GM12875 (cell line): ENCODE measurements around the gene KIAA1671.

Experiments used
- H3K4me3 ChIP-seq: one replicate; pipeline ENCODE4 v1.5.1; 2011; ENCODE audit warnings: low read depth, low read length, control low read depth
- TF ChIP-seq, protein P1 (sequence below): IDR thresholded peaks from 2 replicates; pipeline ENCODE4 v1.5.1; 2011; ENCODE audit warnings: low read depth, mild to moderate bottlenecking, control low read depth, inconsistent platforms, low read length, moderate library complexity, borderline replicate concordance; ENCODE audit not compliant: insufficient read depth

Gene KIAA1671

DNA sequence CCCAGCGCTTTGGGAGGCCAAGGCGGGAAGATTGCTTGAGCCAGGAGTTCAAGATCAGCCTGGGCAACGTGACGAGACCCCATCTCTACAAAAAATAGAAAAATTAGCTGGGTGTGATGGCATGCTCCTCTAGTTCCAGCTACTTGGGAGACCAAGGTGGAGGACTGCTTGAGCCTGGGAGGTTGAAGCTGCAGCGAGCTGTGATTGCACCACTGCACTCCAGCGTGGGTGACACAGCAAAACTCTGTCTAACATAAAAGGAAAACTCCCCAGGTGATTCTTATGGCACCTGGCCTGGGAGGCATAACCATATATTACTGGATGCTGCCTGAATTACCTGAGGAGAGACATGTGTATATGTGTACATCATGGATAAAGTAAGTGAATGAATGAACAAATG, 29.1 kb downstream of the KIAA1671 start:
- no peak overlapping the region for H3K4me3 ChIP-seq
- TF ChIP-seq, protein P1, sequence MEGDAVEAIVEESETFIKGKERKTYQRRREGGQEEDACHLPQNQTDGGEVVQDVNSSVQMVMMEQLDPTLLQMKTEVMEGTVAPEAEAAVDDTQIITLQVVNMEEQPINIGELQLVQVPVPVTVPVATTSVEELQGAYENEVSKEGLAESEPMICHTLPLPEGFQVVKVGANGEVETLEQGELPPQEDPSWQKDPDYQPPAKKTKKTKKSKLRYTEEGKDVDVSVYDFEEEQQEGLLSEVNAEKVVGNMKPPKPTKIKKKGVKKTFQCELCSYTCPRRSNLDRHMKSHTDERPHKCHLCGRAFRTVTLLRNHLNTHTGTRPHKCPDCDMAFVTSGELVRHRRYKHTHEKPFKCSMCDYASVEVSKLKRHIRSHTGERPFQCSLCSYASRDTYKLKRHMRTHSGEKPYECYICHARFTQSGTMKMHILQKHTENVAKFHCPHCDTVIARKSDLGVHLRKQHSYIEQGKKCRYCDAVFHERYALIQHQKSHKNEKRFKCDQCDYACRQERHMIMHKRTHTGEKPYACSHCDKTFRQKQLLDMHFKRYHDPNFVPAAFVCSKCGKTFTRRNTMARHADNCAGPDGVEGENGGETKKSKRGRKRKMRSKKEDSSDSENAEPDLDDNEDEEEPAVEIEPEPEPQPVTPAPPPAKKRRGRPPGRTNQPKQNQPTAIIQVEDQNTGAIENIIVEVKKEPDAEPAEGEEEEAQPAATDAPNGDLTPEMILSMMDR: no peak

DNA sequence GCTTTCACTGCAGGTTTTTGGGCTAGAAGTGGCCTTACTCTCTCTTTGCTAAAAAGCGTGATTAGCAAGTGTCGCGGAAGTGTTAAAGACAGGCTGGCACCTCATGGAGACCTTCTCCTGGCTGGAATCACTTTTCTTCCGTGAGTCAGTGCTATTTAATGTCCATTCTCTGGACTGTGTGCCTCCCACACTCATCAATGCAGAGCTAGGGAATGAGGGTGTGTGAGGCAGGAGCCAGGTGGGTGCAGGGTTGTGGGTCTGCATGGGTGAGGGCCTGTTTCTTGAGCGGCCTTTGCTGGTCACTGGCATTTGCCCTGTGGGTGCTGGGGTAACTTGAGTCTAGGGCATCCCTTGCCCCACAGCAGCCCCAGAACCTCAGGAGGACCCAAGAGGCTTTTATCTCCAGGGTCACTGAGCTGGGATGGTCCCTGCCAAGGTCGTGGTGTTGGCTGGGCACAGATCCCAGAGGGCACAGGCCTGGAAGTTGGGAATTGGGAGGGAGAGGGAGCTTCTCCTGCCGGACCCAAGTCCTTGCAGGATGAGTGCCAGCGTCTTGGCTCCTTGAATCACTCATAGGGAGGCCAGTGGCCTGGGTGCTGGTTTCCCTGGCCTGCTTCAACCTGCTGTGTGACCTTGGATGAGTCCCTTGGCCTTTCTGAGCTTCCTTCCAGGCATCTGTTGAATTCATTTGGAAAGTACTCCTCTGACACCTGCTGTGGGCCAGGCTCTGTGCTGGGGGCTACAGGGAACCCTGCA, 30.0 kb downstream of the KIAA1671 start:
- TF ChIP-seq, protein P1: no peak
- no peak overlapping the region for H3K4me3 ChIP-seq

DNA sequence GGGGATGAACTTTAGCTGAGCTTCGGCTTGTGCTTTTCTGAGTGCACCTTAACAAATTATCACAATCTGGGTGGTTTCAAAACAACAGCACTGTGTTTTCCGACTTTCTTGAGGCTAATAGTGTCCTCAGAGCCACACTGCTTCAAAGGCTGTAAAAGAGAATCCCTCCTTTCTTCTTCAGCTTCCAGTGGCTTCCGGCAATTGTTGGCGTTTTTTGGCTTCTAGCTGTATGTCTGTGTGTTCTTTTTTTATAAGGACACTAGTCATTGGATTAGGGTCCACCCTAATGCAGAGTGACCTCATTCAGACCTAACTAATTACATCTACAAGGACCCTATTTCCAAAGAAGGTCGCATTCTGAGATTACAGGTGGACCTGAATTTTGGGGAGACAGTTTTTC, 30.6 kb downstream of the KIAA1671 start:
- H3K4me3 ChIP-seq: no peak overlapping the region
- TF ChIP-seq, protein P1: no peak

DNA sequence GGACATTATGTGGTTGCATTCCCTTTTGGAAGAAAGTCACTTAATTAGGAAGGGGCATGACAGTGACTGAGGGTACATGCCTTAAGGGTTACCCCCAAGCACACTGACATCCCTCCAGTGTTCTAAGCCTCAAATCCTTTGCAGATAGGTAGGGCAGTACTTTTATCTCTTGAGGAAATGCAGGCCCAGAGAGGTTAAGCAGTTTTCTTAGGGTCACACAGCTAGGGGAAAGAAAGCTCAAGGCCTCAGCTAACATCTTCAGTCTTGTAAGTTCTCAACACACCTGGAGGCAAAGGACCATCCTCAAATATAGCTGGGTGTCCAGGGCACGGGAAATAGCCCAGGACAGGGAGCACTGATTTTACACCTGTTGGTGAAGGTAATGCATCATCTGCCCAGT, 31.6 kb downstream of the KIAA1671 start:
- H3K4me3 ChIP-seq: no peak overlapping the region
- TF ChIP-seq, protein P1: no peak

DNA sequence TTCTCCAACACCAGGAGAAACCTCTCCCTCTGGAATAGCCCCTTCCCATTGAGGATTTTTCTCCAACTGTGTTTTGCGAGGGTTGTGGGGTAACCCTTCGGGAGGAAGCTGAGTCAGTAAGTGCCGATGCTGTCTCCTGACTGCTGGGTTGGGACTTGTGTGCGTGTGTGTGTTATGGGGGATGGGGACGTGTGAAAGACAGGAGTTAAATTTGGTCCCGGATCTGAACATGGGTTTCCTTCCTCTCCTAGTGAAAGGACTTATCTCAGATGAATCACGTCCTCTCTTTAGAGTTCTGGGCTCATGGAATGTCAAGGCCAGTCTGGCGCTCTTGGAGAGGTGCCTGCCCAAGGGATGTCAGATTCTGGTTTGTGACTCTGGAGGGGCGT, 33.3 kb downstream of the KIAA1671 start:
- no peak overlapping the region for H3K4me3 ChIP-seq
- TF ChIP-seq, protein P1: no peak

DNA sequence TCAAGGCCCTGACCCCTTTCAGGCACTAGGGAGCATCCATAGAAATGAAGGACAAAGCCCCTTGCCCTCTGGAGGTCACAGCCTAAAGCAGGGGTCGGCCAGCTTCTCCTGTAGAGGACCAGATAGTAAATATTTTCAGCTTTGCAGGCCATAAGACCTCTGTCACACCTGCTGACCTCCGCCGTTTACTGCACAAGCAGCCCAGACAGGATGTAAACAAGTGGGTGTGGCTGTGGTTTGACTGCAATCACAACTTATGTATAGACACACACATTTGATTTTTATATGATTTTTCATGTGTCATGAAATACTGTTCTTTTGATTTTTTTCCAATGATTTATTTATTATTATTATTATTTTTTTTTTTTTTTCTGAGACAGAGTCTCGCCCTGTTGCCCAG, 34.3 kb downstream of the KIAA1671 start:
- TF ChIP-seq, protein P1: no peak
- H3K4me3 ChIP-seq: no peak overlapping the region

DNA sequence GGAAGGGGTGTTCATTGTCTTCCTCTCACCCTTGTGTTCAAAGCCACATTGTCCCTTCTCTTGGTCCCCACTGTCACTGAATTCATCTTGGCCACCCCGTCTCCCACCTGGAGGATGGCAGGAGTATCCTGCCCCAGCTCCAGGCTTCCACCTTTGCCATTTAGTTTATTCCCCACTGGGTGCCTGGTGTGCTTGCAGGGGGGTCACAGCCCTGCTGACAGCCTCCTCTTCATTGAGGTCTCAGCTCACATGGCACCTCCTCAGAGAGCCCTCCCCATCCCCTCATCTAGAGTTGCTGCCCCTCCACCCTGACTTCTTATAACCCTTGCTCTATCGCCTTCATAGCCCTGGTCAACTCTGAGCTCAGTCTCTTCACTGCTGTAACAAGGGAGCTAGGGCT, 36.6 kb downstream of the KIAA1671 start:
- no peak overlapping the region for H3K4me3 ChIP-seq
- TF ChIP-seq, protein P1: no peak
